GM12878 (cell line): ENCODE data around the gene BFSP2. TPM values are rescaled to one million over a fixed set of nuclear protein-coding genes. Genes with fewer than 3 reads are reported as not detected.

Experiments
- CEBPB ChIP-seq, 2 experiments: fragments of 150-350 bp in 1 of 2; IDR thresholded peaks; 2 replicates each; pipeline ENCODE4 v1.6.1; 2012 to 2014; ENCODE audit warnings: low read depth in 2 of 2, low read length in 2 of 2, borderline replicate concordance in 1 of 2, inconsistent platforms in 1 of 2
- EGR1 ChIP-seq, 2 experiments: IDR thresholded peaks; 1 replicate in 1 of 2; 2 replicates in 1 of 2; pipeline ENCODE4 v1.6.1; 2011 to 2012; ENCODE audit warnings: low read depth in 2 of 2, low read length in 2 of 2, borderline replicate concordance in 1 of 2, mild to moderate bottlenecking in 1 of 2, moderate library complexity in 1 of 2
- ETV6 ChIP-seq, 2 experiments: fragments of 450-650 bp in 1 of 2; IDR thresholded peaks in 1 of 2; conservative IDR thresholded peaks in 1 of 2; 2 replicates each; pipeline ENCODE4 v1.6.1; 2014; ENCODE audit warnings: antibody characterized with exemption in 1 of 2, borderline replicate concordance in 1 of 2, low read depth in 1 of 2, mild to moderate bottlenecking in 1 of 2, moderate library complexity in 1 of 2
- FOXM1 ChIP-seq: IDR thresholded peaks from 2 replicates; pipeline ENCODE4 v1.6.1; 2012; ENCODE audit warnings: low read depth, mild to moderate bottlenecking, inconsistent platforms, low read length, moderate library complexity
- IKZF1 ChIP-seq: fragments of 450-650 bp; conservative IDR thresholded peaks from 2 replicates; pipeline ENCODE4 v1.6.1; 2017; ENCODE audit warnings: antibody characterized with exemption, mild to moderate bottlenecking
- JUNB ChIP-seq: IDR thresholded peaks from 2 replicates; pipeline ENCODE4 v1.6.1; 2016; ENCODE audit warnings: antibody characterized with exemption, mild to moderate bottlenecking
- JUND ChIP-seq: IDR thresholded peaks from 2 replicates; pipeline ENCODE4 v1.6.1; 2012; ENCODE audit warnings: low read depth, mild to moderate bottlenecking, low read length, improper control_type of control experiment, moderate library complexity
- MXI1 ChIP-seq: fragments of 150-350 bp; IDR thresholded peaks from 2 replicates; pipeline ENCODE4 v1.6.1; 2011; ENCODE audit warnings: low read depth, mild to moderate bottlenecking, inconsistent platforms, low read length, improper control_type of control experiment
- MYB ChIP-seq: fragments of 150-350 bp; IDR thresholded peaks from 2 replicates; pipeline ENCODE4 v1.6.1; 2014; ENCODE audit warnings: mild to moderate bottlenecking, low read depth, low read length, borderline replicate concordance
- NRF1 ChIP-seq: conservative IDR thresholded peaks from 2 replicates; pipeline ENCODE4 v1.6.1; 2011; ENCODE audit warnings: mild to moderate bottlenecking, low read depth, low read length, improper control_type of control experiment
- PRDM15 ChIP-seq: fragments of 450-650 bp; formaldehyde crosslinking; IDR thresholded peaks from 2 replicates; pipeline ENCODE4 v1.4.0; 2020; ENCODE audit warnings: mild to moderate bottlenecking, moderate library complexity
- RAD21 ChIP-seq: IDR thresholded peaks from 2 replicates; pipeline ENCODE4 v1.6.1; 2011; ENCODE audit warnings: mild to moderate bottlenecking, low read depth, low read length, moderate library complexity; ENCODE audit not compliant: insufficient read depth
- RCOR1 ChIP-seq: conservative IDR thresholded peaks from 2 replicates; pipeline ENCODE4 v1.6.1; 2012; ENCODE audit warnings: low read depth, low read length, improper control_type of control experiment
- SIN3A ChIP-seq: IDR thresholded peaks from 2 replicates; pipeline ENCODE4 v1.6.1; 2012; ENCODE audit warnings: low read depth, low read length, improper control_type of control experiment
- SP1 ChIP-seq: IDR thresholded peaks from one replicate; pipeline ENCODE4 v1.6.1; 2011; ENCODE audit warnings: low read depth, low read length
- WRNIP1 ChIP-seq: IDR thresholded peaks from 2 replicates; pipeline ENCODE4 v1.6.1; 2011; ENCODE audit warnings: low read depth, low read length, improper control_type of control experiment, borderline replicate concordance
- YBX1 ChIP-seq: fragments of 450-650 bp; IDR thresholded peaks from 2 replicates; pipeline ENCODE4 v1.6.1; 2016; ENCODE audit warnings: antibody characterized with exemption
- ZNF207 ChIP-seq: fragments of 450-650 bp; IDR thresholded peaks from 2 replicates; pipeline ENCODE4 v1.6.1; 2014; ENCODE audit warnings: antibody characterized with exemption, mild to moderate bottlenecking, borderline replicate concordance
- ZNF24 ChIP-seq: fragments of 450-650 bp; IDR thresholded peaks from 2 replicates; pipeline ENCODE4 v1.6.1; 2017; ENCODE audit warnings: antibody characterized with exemption, mild to moderate bottlenecking
- ZNF274 ChIP-seq: IDR thresholded peaks from one replicate; pipeline ENCODE4 v1.8.0; 2011; ENCODE audit not compliant: insufficient read length, insufficient read depth
- polyA plus RNA-seq, 11 experiments: library from polyadenylated mRNA; depleted of rRNA in 4 of 11; unstranded in 6 of 11; stranded (reverse) in 5 of 11; fragments of >200 nt; fragmentation: Nextera tagmentation in 4 of 11; fragmentation: Illumina TruSeq in 1 of 11; extraction: Ambion mirVana in 4 of 11; extraction: Trizol in 1 of 11; gene quantifications; 1 replicate in 1 of 11; 2 replicates in 10 of 11; pipeline versions ENCODE4 v1.2.1 to v1.2.3, GENCODE V29; 2011 to 2016; ENCODE audit warnings: inconsistent platforms in 2 of 11, missing spikeins in 2 of 11, low read depth in 1 of 11
- total RNA-seq, 4 experiments: library from RNA; depleted of rRNA in 3 of 4; stranded (reverse); fragments of >200 nt in 3 of 4; fragmentation: Illumina TruSeq in 1 of 4; extraction: Trizol in 1 of 4; gene quantifications; 2 replicates each; pipeline versions ENCODE4 v1.2.1 to v1.2.3, GENCODE V29; 2013 to 2021
- TF ChIP-seq, protein P1 (sequence below): fragments of 150-350 bp; IDR thresholded peaks from 2 replicates; pipeline ENCODE4 v1.6.1; 2016; ENCODE audit warnings: low read depth, low read length
- TF ChIP-seq, protein P2 (sequence below): fragments of 450-650 bp; IDR thresholded peaks from 2 replicates; pipeline ENCODE4 v1.6.1; 2016; ENCODE audit warnings: mild to moderate bottlenecking

Gene BFSP2
- total and polyA plus RNA-seq, 10 of the 15 experiments (the other 5 are each of a cell fraction or from before 2014, with no cell fraction given) = 1.5 to 20.4 (median 7.3) TPM

- TF ChIP-seq, protein P1, sequence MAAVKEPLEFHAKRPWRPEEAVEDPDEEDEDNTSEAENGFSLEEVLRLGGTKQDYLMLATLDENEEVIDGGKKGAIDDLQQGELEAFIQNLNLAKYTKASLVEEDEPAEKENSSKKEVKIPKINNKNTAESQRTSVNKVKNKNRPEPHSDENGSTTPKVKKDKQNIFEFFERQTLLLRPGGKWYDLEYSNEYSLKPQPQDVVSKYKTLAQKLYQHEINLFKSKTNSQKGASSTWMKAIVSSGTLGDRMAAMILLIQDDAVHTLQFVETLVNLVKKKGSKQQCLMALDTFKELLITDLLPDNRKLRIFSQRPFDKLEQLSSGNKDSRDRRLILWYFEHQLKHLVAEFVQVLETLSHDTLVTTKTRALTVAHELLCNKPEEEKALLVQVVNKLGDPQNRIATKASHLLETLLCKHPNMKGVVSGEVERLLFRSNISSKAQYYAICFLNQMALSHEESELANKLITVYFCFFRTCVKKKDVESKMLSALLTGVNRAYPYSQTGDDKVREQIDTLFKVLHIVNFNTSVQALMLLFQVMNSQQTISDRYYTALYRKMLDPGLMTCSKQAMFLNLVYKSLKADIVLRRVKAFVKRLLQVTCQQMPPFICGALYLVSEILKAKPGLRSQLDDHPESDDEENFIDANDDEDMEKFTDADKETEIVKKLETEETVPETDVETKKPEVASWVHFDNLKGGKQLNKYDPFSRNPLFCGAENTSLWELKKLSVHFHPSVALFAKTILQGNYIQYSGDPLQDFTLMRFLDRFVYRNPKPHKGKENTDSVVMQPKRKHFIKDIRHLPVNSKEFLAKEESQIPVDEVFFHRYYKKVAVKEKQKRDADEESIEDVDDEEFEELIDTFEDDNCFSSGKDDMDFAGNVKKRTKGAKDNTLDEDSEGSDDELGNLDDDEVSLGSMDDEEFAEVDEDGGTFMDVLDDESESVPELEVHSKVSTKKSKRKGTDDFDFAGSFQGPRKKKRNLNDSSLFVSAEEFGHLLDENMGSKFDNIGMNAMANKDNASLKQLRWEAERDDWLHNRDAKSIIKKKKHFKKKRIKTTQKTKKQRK = no peak
- no peak for TF ChIP-seq ZNF24
- TF ChIP-seq ZNF207 = no peak
- TF ChIP-seq NRF1 = no peak
- TF ChIP-seq ZNF274 = no peak
- TF ChIP-seq JUNB = no peak
- TF ChIP-seq WRNIP1 = no peak
- no peak for TF ChIP-seq PRDM15 (CRISPR knock-in tag)
- no peak for TF ChIP-seq FOXM1
- TF ChIP-seq JUND = no peak
- TF ChIP-seq YBX1 = no peak
- TF ChIP-seq MXI1 = no peak
- TF ChIP-seq MYB = no peak
- TF ChIP-seq CEBPB (IDR thresholded peaks at IDR 0.05; ENCODE audit: borderline replicate concordance in 1 of 2, low read depth in 2 of 2, low read length in 2 of 2) = no peak
- TF ChIP-seq SIN3A = no peak
- TF ChIP-seq ETV6 (conservative IDR thresholded peaks at IDR 0.05 in 1 of 2, IDR thresholded peaks at IDR 0.05 in 1 of 2; ENCODE audit: borderline replicate concordance in 1 of 2, low read depth in 1 of 2) = 0 out of 4 replicates have a peak, but pooled peaks of 1 of the 2 experiments have one; percentile 13
- TF ChIP-seq, protein P2, sequence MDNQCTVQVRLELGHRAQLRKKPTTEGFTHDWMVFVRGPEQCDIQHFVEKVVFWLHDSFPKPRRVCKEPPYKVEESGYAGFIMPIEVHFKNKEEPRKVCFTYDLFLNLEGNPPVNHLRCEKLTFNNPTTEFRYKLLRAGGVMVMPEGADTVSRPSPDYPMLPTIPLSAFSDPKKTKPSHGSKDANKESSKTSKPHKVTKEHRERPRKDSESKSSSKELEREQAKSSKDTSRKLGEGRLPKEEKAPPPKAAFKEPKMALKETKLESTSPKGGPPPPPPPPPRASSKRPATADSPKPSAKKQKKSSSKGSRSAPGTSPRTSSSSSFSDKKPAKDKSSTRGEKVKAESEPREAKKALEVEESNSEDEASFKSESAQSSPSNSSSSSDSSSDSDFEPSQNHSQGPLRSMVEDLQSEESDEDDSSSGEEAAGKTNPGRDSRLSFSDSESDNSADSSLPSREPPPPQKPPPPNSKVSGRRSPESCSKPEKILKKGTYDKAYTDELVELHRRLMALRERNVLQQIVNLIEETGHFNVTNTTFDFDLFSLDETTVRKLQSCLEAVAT = no peak
- no peak for TF ChIP-seq SP1
- TF ChIP-seq RAD21 = no peak
- no peak for TF ChIP-seq EGR1 (IDR thresholded peaks at IDR 0.05; ENCODE audit: borderline replicate concordance in 1 of 2, low read depth in 2 of 2, low read length in 2 of 2)
- TF ChIP-seq IKZF1 = peak; percentile 47; the same call in 1 of the 2 replicates
- TF ChIP-seq RCOR1 = no peak
Observed at GRCh38 chr3:133466531-133467386, 66.9 kb downstream of the BFSP2 start (continued).
